ENCODE results near the gene SRCIN1. TPM values are rescaled to one million over a fixed set of nuclear protein-coding genes. Genes with fewer than 3 reads are reported as not detected.

The SRCIN1 gene
- total and polyA plus RNA-seq, 4 donors: 0.05 to 5.3 (median 2.7) TPM

DNA sequence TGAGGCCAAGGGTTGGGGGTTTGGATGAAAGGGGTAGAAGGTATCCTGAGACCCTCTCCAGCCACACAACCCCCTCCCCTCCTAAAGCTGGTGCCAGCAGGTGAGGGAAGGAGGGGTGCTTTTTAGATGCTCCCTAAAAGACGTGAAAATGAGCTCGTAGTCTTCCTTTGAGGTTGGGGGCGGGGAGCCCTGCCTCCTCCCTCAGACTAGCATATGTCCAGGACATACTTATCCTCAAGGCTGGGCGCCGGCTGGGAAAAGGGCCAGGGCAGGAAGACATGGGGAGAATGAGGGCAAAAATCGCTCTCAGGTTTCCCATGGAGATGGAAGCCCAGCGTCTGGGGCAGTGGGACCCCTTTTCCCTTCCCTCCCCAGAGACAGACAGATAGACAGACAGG, 26.7 kb downstream of the SRCIN1 start:
- H3K9ac ChIP-seq (ENCODE audit: low read depth in 1 of 2, low read length in 2 of 2): no peak overlapping the region
- no peak overlapping the region for H3K27ac ChIP-seq (ENCODE audit: low read depth in 1 of 2, low read length in 2 of 2)
- H3K4me1 ChIP-seq (ENCODE audit: control insufficient read depth in 4 of 4, insufficient read depth in 4 of 4, low read length in 3 of 4): peaks cover 0 to 2% (median under 1%) of the 10 kb centered on the region in 4 donors
- H3K27me3 ChIP-seq (ENCODE audit: control insufficient read depth in 4 of 4, insufficient read depth in 4 of 4, low read length in 3 of 4): peaks cover 0 to 2% (median 0%) of the 10 kb centered on the region in 4 donors
- no peak overlapping the region for H3K4me3 ChIP-seq (ENCODE audit: low read depth in 1 of 3, low read length in 3 of 3)
- H3K9me3 ChIP-seq (ENCODE audit: control insufficient read depth in 4 of 4, low read length in 3 of 4): no peaks in the 10 kb centered on the region
- WGBS: 77% methylated on average over 7 of the region's 7 CpGs
- H3K36me3 ChIP-seq (ENCODE audit: control insufficient read depth in 4 of 4, insufficient read depth in 3 of 4, low read depth in 1 of 4, low read length in 3 of 4): no peaks in the 10 kb centered on the region
- no peak for DNase-seq (ENCODE audit: low spot score)
- TF ChIP-seq, protein P1, sequence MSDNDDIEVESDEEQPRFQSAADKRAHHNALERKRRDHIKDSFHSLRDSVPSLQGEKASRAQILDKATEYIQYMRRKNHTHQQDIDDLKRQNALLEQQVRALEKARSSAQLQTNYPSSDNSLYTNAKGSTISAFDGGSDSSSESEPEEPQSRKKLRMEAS (IDR thresholded peaks at IDR 0.05): no peak
- TF ChIP-seq, protein P2, sequence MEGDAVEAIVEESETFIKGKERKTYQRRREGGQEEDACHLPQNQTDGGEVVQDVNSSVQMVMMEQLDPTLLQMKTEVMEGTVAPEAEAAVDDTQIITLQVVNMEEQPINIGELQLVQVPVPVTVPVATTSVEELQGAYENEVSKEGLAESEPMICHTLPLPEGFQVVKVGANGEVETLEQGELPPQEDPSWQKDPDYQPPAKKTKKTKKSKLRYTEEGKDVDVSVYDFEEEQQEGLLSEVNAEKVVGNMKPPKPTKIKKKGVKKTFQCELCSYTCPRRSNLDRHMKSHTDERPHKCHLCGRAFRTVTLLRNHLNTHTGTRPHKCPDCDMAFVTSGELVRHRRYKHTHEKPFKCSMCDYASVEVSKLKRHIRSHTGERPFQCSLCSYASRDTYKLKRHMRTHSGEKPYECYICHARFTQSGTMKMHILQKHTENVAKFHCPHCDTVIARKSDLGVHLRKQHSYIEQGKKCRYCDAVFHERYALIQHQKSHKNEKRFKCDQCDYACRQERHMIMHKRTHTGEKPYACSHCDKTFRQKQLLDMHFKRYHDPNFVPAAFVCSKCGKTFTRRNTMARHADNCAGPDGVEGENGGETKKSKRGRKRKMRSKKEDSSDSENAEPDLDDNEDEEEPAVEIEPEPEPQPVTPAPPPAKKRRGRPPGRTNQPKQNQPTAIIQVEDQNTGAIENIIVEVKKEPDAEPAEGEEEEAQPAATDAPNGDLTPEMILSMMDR (IDR thresholded peaks at IDR 0.05; ENCODE audit: low read depth, low read length, missing input control): no peak
- TF ChIP-seq EGR1 (IDR thresholded peaks at IDR 0.05; ENCODE audit: low read depth in 2 of 2) (no peak), RXRA (IDR thresholded peaks at IDR 0.05) (no peak), SP1 (IDR thresholded peaks at IDR 0.05) (no peak), FOXA1 (IDR thresholded peaks at IDR 0.05) (no peak), HNF4A (conservative IDR thresholded peaks at IDR 0.05) (no peak), YY1 (IDR thresholded peaks at IDR 0.05) (no peak), FOXA2 (IDR thresholded peaks at IDR 0.05) (no peak), HNF4G (IDR thresholded peaks at IDR 0.05) (no peak), TAF1 (conservative IDR thresholded peaks at IDR 0.05) (no peak), GABPA (IDR thresholded peaks at IDR 0.05 in 1 of 2, conservative IDR thresholded peaks at IDR 0.05 in 1 of 2) (no peak), NR2F2 (IDR thresholded peaks at IDR 0.05) (no peak), RAD21 (IDR thresholded peaks at IDR 0.05) (no peak), JUND (IDR thresholded peaks at IDR 0.05) (no peak)
- TF ChIP-seq, protein P3, sequence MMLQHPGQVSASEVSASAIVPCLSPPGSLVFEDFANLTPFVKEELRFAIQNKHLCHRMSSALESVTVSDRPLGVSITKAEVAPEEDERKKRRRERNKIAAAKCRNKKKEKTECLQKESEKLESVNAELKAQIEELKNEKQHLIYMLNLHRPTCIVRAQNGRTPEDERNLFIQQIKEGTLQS (IDR thresholded peaks at IDR 0.05): no peak
- TF ChIP-seq, protein P4, sequence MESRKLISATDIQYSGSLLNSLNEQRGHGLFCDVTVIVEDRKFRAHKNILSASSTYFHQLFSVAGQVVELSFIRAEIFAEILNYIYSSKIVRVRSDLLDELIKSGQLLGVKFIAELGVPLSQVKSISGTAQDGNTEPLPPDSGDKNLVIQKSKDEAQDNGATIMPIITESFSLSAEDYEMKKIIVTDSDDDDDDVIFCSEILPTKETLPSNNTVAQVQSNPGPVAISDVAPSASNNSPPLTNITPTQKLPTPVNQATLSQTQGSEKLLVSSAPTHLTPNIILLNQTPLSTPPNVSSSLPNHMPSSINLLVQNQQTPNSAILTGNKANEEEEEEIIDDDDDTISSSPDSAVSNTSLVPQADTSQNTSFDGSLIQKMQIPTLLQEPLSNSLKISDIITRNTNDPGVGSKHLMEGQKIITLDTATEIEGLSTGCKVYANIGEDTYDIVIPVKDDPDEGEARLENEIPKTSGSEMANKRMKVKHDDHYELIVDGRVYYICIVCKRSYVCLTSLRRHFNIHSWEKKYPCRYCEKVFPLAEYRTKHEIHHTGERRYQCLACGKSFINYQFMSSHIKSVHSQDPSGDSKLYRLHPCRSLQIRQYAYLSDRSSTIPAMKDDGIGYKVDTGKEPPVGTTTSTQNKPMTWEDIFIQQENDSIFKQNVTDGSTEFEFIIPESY (IDR thresholded peaks at IDR 0.05): no peak
- TF ChIP-seq, protein P5, sequence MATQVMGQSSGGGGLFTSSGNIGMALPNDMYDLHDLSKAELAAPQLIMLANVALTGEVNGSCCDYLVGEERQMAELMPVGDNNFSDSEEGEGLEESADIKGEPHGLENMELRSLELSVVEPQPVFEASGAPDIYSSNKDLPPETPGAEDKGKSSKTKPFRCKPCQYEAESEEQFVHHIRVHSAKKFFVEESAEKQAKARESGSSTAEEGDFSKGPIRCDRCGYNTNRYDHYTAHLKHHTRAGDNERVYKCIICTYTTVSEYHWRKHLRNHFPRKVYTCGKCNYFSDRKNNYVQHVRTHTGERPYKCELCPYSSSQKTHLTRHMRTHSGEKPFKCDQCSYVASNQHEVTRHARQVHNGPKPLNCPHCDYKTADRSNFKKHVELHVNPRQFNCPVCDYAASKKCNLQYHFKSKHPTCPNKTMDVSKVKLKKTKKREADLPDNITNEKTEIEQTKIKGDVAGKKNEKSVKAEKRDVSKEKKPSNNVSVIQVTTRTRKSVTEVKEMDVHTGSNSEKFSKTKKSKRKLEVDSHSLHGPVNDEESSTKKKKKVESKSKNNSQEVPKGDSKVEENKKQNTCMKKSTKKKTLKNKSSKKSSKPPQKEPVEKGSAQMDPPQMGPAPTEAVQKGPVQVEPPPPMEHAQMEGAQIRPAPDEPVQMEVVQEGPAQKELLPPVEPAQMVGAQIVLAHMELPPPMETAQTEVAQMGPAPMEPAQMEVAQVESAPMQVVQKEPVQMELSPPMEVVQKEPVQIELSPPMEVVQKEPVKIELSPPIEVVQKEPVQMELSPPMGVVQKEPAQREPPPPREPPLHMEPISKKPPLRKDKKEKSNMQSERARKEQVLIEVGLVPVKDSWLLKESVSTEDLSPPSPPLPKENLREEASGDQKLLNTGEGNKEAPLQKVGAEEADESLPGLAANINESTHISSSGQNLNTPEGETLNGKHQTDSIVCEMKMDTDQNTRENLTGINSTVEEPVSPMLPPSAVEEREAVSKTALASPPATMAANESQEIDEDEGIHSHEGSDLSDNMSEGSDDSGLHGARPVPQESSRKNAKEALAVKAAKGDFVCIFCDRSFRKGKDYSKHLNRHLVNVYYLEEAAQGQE (IDR thresholded peaks at IDR 0.05): no peak
